ENCODE data around the gene RNF150. TPM values are rescaled to one million over a fixed set of nuclear protein-coding genes. Genes with fewer than 3 reads are reported as not detected.

The RNF150 gene
- total RNA-seq, 1 experiment from 2014 or later, result 4.4 TPM

DNA sequence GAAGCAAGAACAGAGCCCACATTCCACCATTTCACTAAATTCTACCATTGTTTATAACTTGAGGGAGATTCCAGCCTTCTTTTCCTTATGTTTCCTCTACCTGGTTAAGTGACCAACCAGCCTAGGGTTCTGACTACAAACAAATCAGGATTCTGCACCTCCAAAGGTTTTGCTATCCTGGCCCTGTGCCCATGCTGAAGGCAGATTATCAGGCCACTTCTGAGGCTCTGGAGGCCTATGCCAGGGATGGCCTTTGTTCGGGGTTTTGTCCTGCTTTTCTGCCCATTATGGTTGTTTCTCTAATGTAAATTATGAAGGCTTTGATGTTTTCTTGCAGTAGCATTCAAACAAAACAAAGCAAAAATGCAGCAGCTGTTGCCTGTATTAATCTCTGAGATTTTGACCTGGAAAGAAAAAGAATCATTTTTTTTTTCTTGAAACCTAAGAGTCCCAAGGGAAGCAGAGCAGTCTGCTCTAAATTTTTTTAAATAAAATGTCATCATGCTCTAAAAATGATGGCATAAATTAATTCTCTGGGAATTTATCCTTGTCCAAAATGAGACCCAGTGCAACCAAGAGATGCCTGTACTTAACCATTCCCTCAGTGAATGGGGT lies 55.6 kb downstream of the RNF150 start:
- no peaks in the 10 kb centered on the region for H3K23me2 ChIP-seq (ENCODE audit: insufficient read length, low read depth, low read length, poor library complexity, severe bottlenecking)

More for the DNA sequence above, 55.6 kb downstream of the RNF150 start:
- H2AK5ac ChIP-seq (ENCODE audit: insufficient read length, low read length), result no peak overlapping the region
- H2BK120ac ChIP-seq (ENCODE audit: low read depth, low read length, poor library complexity, severe bottlenecking), result no peak overlapping the region
- H3K23ac ChIP-seq (ENCODE audit: insufficient read length, low read depth, low read length), result no peak overlapping the region
- no peak overlapping the region for H4K91ac ChIP-seq (ENCODE audit: insufficient read length, low read depth, low read length)
- Mint-ChIP-seq H3K27me3 (ENCODE audit: low read depth) (no peaks in the 10 kb centered on the region), H3K36me3 (ENCODE audit: insufficient read depth in 1 of 3, low read depth in 3 of 3) (no peaks in the 10 kb centered on the region), H3K9me3 (no peaks in the 10 kb centered on the region), H3K27ac (no peak overlapping the region; a peak in 1 of 7 replicates), H3K4me3 (no peak overlapping the region), H3K4me1 (peaks cover 11 to 12% of the 10 kb centered on the region in 2 experiments)
- no peaks in the 10 kb centered on the region for H4K20me1 ChIP-seq (ENCODE audit: control insufficient read depth, insufficient read depth, insufficient read length)
- TF ChIP-seq, protein P1, sequence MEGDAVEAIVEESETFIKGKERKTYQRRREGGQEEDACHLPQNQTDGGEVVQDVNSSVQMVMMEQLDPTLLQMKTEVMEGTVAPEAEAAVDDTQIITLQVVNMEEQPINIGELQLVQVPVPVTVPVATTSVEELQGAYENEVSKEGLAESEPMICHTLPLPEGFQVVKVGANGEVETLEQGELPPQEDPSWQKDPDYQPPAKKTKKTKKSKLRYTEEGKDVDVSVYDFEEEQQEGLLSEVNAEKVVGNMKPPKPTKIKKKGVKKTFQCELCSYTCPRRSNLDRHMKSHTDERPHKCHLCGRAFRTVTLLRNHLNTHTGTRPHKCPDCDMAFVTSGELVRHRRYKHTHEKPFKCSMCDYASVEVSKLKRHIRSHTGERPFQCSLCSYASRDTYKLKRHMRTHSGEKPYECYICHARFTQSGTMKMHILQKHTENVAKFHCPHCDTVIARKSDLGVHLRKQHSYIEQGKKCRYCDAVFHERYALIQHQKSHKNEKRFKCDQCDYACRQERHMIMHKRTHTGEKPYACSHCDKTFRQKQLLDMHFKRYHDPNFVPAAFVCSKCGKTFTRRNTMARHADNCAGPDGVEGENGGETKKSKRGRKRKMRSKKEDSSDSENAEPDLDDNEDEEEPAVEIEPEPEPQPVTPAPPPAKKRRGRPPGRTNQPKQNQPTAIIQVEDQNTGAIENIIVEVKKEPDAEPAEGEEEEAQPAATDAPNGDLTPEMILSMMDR (conservative IDR thresholded peaks at IDR 0.05), result no peak
- no peak overlapping the region for H3K56ac ChIP-seq (ENCODE audit: insufficient read length, low read depth, low read length)
- H3K9ac ChIP-seq (ENCODE audit: extremely low read depth, insufficient read length, low read length), result no peak overlapping the region
- peak overlapping the region; percentile 80; the same call in 1 of the 2 replicates for H3K14ac ChIP-seq (ENCODE audit: insufficient read depth, low read length)
- DNase-seq, result no peak
- H4K5ac ChIP-seq (ENCODE audit: insufficient read length, low read depth, low read length), result no peak overlapping the region
- H2BK5ac ChIP-seq (ENCODE audit: insufficient read length, low read length), result no peak overlapping the region
- no peaks in the 10 kb centered on the region for H3K79me1 ChIP-seq (ENCODE audit: insufficient read depth, low read depth, low read length, poor library complexity, severe bottlenecking)
- H2BK15ac ChIP-seq (ENCODE audit: low read depth, low read length), result no peak overlapping the region
- H2AFZ ChIP-seq (ENCODE audit: low read length), result no peak overlapping the region
- no peak overlapping the region for H2BK12ac ChIP-seq (ENCODE audit: insufficient read length, low read depth, low read length)
- H3K4me2 ChIP-seq (ENCODE audit: insufficient read depth, insufficient read length, low read length), result no peak overlapping the region
- no peak overlapping the region for H4K8ac ChIP-seq (replicated peaks; ENCODE audit: insufficient read length, low read depth, low read length)
- no peak overlapping the region for H3T11ph ChIP-seq (ENCODE audit: low read length)
- H3K27me3 ChIP-seq (ENCODE audit: insufficient read depth, low read length), result no peaks in the 10 kb centered on the region
- H3K4ac ChIP-seq (ENCODE audit: low read depth, low read length), result no peak overlapping the region
- no peaks in the 10 kb centered on the region for H3K9me3 ChIP-seq (ENCODE audit: control insufficient read depth, low read depth, low read length)
- no peak overlapping the region for H3K27ac ChIP-seq (ENCODE audit: insufficient read length, low read depth, low read length)
- no peak overlapping the region for H2BK20ac ChIP-seq (ENCODE audit: low read depth, low read length, poor library complexity, severe bottlenecking)
- WGBS (ENCODE audit: extremely low coverage, insufficient read length, low lambda C conversion rate), result no CpG with 5 or more reads among the region's 1 CpG
- peaks cover 5% of the 10 kb centered on the region for H3K4me1 ChIP-seq (ENCODE audit: insufficient read depth, low read length)
- no peaks in the 10 kb centered on the region for H3K79me2 ChIP-seq (ENCODE audit: insufficient read depth, low read length)
- H3K18ac ChIP-seq (ENCODE audit: insufficient read length, low read depth, low read length), result no peak overlapping the region
